ENCODE results near the gene RPS4Y2. TPM values are rescaled to one million over a fixed set of nuclear protein-coding genes. Genes with fewer than 3 reads are reported as not detected.

The RPS4Y2 gene
- total and polyA plus RNA-seq, 4 donors = not detected

Other genes starting within 250 kb of the RPS4Y2 start
- gene EIF1AY, start 180.3 kb upstream of the RPS4Y2 start, total RNA-seq = 10 to 100 TPM in 1 of 2 donors, not detected in 1; 50.8 TPM
- gene EIF1AY, start 180.3 kb upstream of the RPS4Y2 start, polyA plus RNA-seq = 10 to 100 TPM in 1 of 2 donors, not detected in 1; 16.1 TPM